ENCODE results near the gene RDH11. TPM values are rescaled to one million over a fixed set of nuclear protein-coding genes. Genes with fewer than 3 reads are reported as not detected.

RDH11 gene
- total RNA-seq, 4 donors from 2014 or later, result 34.5 to 72.3 (median 49.1) TPM

Other genes with a start within 250 kb of the RDH11 start
- gene TMEM229B, start 207.0 kb downstream of the RDH11 start, total RNA-seq, result 1 to 10 TPM in 3 of 4 donors, under 1 TPM in 1; 0.49 to 3.8 (median 2.5) TPM
- gene PLEKHH1, start 162.5 kb downstream of the RDH11 start, total RNA-seq, result 10 to 100 TPM; 10.5 to 23.1 (median 17.2) TPM
- 10 to 100 TPM; 22.1 to 31.4 (median 29.2) TPM for gene PIGH, start 95.5 kb downstream of the RDH11 start, total RNA-seq
- 1 to 10 TPM; 3.5 to 6.8 (median 5.2) TPM for gene ARG2, start 75.8 kb downstream of the RDH11 start, total RNA-seq
- 10 to 100 TPM; 39.9 to 52.6 (median 47.4) TPM for gene VTI1B, start 21.1 kb downstream of the RDH11 start, total RNA-seq
- 100 to 1,000 TPM in 2 of 4 donors, 10 to 100 TPM in 2; 70.4 to 106 (median 87.6) TPM for gene RDH12, start 6.1 kb upstream of the RDH11 start, total RNA-seq
- gene ZFYVE26, start 120.8 kb upstream of the RDH11 start, total RNA-seq, result 10 to 100 TPM; 13.0 to 34.6 (median 21.8) TPM
- gene RAD51B, start 124.0 kb upstream of the RDH11 start, total RNA-seq, result 10 to 100 TPM in 3 of 4 donors, 1 to 10 TPM in 1; 6.1 to 27.2 (median 13.6) TPM

Measured in lower leg skin (tissue), 4 donors.